Measurements from ENCODE around the gene TMEM132A. TPM values are rescaled to one million over a fixed set of nuclear protein-coding genes. Genes with fewer than 3 reads are reported as not detected.
A peak's percentile ranks its signal among the peaks of the same experiment; 100 is the strongest.

Gene TMEM132A
- total RNA-seq, 1 donor from 2014 or later: 34.0 TPM

GRCh38 chr11:60933416-60934123, 9.3 kb downstream of the TMEM132A start:
- H3K27me3 Mint-ChIP-seq (ENCODE audit: insufficient read depth, low read depth): peaks cover 5% of the 10 kb centered on the region
- Histone ChIP-seq H3K79me2 (ENCODE audit: low read depth) (no peaks in the 10 kb centered on the region), H3K4me2 (no peak overlapping the region), H3K4me1 (peaks cover 8% of the 10 kb centered on the region), H3K36me3 (no peaks in the 10 kb centered on the region), H3K9ac (no peak overlapping the region), H3K27ac (no peak overlapping the region), H3K4me3 (no peak overlapping the region), H2AFZ (replicated peaks) (no peak overlapping the region), H3K9me3 (ENCODE audit: low read depth) (no peaks in the 10 kb centered on the region), H3K27me3 (no peaks in the 10 kb centered on the region), H4K20me1 (ENCODE audit: low read depth) (peaks cover 15% of the 10 kb centered on the region), H3F3A (ENCODE audit: low read depth) (peaks cover 4% of the 10 kb centered on the region)
- peaks cover 14% of the 10 kb centered on the region for H3K4me1 Mint-ChIP-seq
- H3K36me3 Mint-ChIP-seq: peaks cover 20% of the 10 kb centered on the region
- no peaks in the 10 kb centered on the region for H3K9me3 Mint-ChIP-seq
- peak overlapping the region; percentile 87 for H3K27ac Mint-ChIP-seq
- no peak for DNase-seq (ENCODE audit: low spot score)
- H3K4me3 Mint-ChIP-seq: no peak overlapping the region
- TF ChIP-seq EZH2phosphoT487 (IDR thresholded peaks at IDR 0.05): no peak
- TF ChIP-seq EZH2 (IDR thresholded peaks at IDR 0.05): no peak
- TF ChIP-seq CTCF (IDR thresholded peaks at IDR 0.05): no peak

GRCh38 chr11:60934124-60934789, 10.0 kb downstream of the TMEM132A start:
- Histone ChIP-seq H3K27ac (no peak overlapping the region), H3F3A (ENCODE audit: low read depth) (peaks cover 4% of the 10 kb centered on the region), H2AFZ (replicated peaks) (no peak overlapping the region), H4K20me1 (ENCODE audit: low read depth) (peaks cover 15% of the 10 kb centered on the region), H3K9ac (no peak overlapping the region), H3K79me2 (ENCODE audit: low read depth) (no peaks in the 10 kb centered on the region), H3K36me3 (no peaks in the 10 kb centered on the region), H3K4me1 (peaks cover 8% of the 10 kb centered on the region), H3K9me3 (ENCODE audit: low read depth) (no peaks in the 10 kb centered on the region), H3K4me3 (no peak overlapping the region), H3K4me2 (no peak overlapping the region), H3K27me3 (no peaks in the 10 kb centered on the region)
- Mint-ChIP-seq H3K36me3 (peaks cover 20% of the 10 kb centered on the region), H3K9me3 (no peaks in the 10 kb centered on the region), H3K27ac (no peak overlapping the region), H3K27me3 (ENCODE audit: insufficient read depth, low read depth) (peaks cover 9% of the 10 kb centered on the region), H3K4me3 (no peak overlapping the region), H3K4me1 (peaks cover 16% of the 10 kb centered on the region)
- no peak for TF ChIP-seq EZH2phosphoT487 (IDR thresholded peaks at IDR 0.05)
- no peak for TF ChIP-seq EZH2 (IDR thresholded peaks at IDR 0.05)
- no peak for TF ChIP-seq CTCF (IDR thresholded peaks at IDR 0.05)
- DNase-seq (ENCODE audit: low spot score): no peak

- no peaks in the 10 kb centered on the region for H3K27me3 ChIP-seq
- TF ChIP-seq CTCF (IDR thresholded peaks at IDR 0.05) (no peak), EZH2 (IDR thresholded peaks at IDR 0.05) (no peak), EZH2phosphoT487 (IDR thresholded peaks at IDR 0.05) (no peak)
- Mint-ChIP-seq H3K4me1 (peaks cover 16% of the 10 kb centered on the region), H3K27me3 (ENCODE audit: insufficient read depth, low read depth) (peaks cover 10% of the 10 kb centered on the region), H3K27ac (no peak overlapping the region), H3K36me3 (peaks cover 13% of the 10 kb centered on the region), H3K9me3 (no peaks in the 10 kb centered on the region), H3K4me3 (no peak overlapping the region)
- H4K20me1 ChIP-seq (ENCODE audit: low read depth): peaks cover 15% of the 10 kb centered on the region
- H3K9ac ChIP-seq: no peak overlapping the region
- no peaks in the 10 kb centered on the region for H3K79me2 ChIP-seq (ENCODE audit: low read depth)
- H3F3A ChIP-seq (ENCODE audit: low read depth): peaks cover 4% of the 10 kb centered on the region
- no peak overlapping the region for H2AFZ ChIP-seq (replicated peaks)
- no peaks in the 10 kb centered on the region for H3K9me3 ChIP-seq (ENCODE audit: low read depth)
- no peaks in the 10 kb centered on the region for H3K36me3 ChIP-seq
- H3K4me1 ChIP-seq: peaks cover 8% of the 10 kb centered on the region
- no peak for DNase-seq (ENCODE audit: low spot score)
- no peak overlapping the region for H3K27ac ChIP-seq
- H3K4me3 ChIP-seq: no peak overlapping the region
- no peak overlapping the region for H3K4me2 ChIP-seq
These were observed 10.7 kb downstream of the TMEM132A start for GRCh38 chr11:60934790-60935605.
